Placental pericyte (primary cell): ENCODE results near the gene CLIC2. TPM values are rescaled to one million over a fixed set of nuclear protein-coding genes. Genes with fewer than 3 reads are reported as not detected.

Experiments used
- small RNA-seq: library from RNA; depleted of rRNA; stranded (forward); fragments of <200 nt; gene quantifications from one replicate; pipeline ENCODE3, GENCODE V24; 2012; ENCODE audit warnings: low replicate concordance
- total RNA-seq: library from RNA; depleted of rRNA; stranded (reverse); fragments of >200 nt; gene quantifications from 2 replicates; pipeline ENCODE4 v1.2.3, GENCODE V29; 2012

The CLIC2 gene
- 0.22 and 1.3 TPM in 2 replicates for total RNA-seq

GRCh38 chrX:155334486-155335336 lies at the start of gene CLIC2:
TSS of gene CLIC2 (minus strand) at chrX:155334614. CDS start at chrX:155334427, 187 bp downstream.

GRCh38 chrX:155381843-155382528 lies 47.6 kb upstream of the CLIC2 start, which contains the start of gene F8A2:
TSS of gene F8A2 (plus strand) at chrX:155382095. CDS start at chrX:155382115, 20 bp downstream.

GRCh38 chrX:155263854-155264628 lies 70.4 kb downstream of the CLIC2 start, which contains the start of gene RAB39B:
TSS of gene RAB39B (minus strand) at chrX:155264491. CDS start at chrX:155264288, 203 bp downstream.

Small RNA genes within 50 kb of the gene (small RNA-seq; reads per million reads assigned to genes)
- gene AC234781.4 (not detected), gene MIR1184-2 (not detected)

Other genes with a start within 250 kb of the CLIC2 start
- gene VBP1, start 118.2 kb downstream of the CLIC2 start, total RNA-seq = 36.8 and 69.4 TPM in 2 replicates
- gene RAB39B, start 70.1 kb downstream of the CLIC2 start, total RNA-seq = 0.14 and 0.44 TPM in 2 replicates
- gene F8A2, start 47.5 kb upstream of the CLIC2 start, total RNA-seq = not detected in 2 replicates
- 0.44 and 2.3 TPM in 2 replicates for gene F8A3, start 124.0 kb upstream of the CLIC2 start, total RNA-seq